K562 (cell line): Measurements from ENCODE around the gene KLK1.

Experiments used
- CHD2 ChIP-seq: IDR thresholded peaks from 2 replicates; pipeline ENCODE4 v1.6.1; 2011; ENCODE audit warnings: low read depth, low read length
- HMG20B ChIP-seq: fragments of 250-450 bp; sonication (Bioruptor Pico); IDR thresholded peaks from 2 replicates; pipeline ENCODE4 v1.5.0; 2021; ENCODE audit warnings: mild to moderate bottlenecking
- MCM2 ChIP-seq: fragments of 450-650 bp; IDR thresholded peaks from 2 replicates; pipeline ENCODE4 v1.6.1; 2017; ENCODE audit warnings: low read depth, mild to moderate bottlenecking
- RBM39 ChIP-seq: fragments of 200-400 bp; formaldehyde crosslinking; optimal IDR thresholded peaks from 2 replicates; pipeline ENCODE3; 2018; ENCODE audit warnings: low read depth, low read length
- ZEB2 ChIP-seq: fragments of 450-650 bp; IDR thresholded peaks from 2 replicates; pipeline ENCODE4 v1.6.1; 2016
- ZNF174 ChIP-seq: fragments of 250-450 bp; sonication (Bioruptor Pico); IDR thresholded peaks from 2 replicates; pipeline ENCODE4 v1.4.0; 2020; ENCODE audit warnings: mild to moderate bottlenecking
- TF ChIP-seq, protein P1 (sequence below): sonication (generic); formaldehyde crosslinking; IDR thresholded peaks from 2 replicates; pipeline ENCODE4 v1.8.0; 2022; ENCODE audit warnings: missing genetic modification reagents, mild to moderate bottlenecking, moderate library complexity, borderline replicate concordance
- TF ChIP-seq, protein P2 (sequence below), 3 experiments: IDR thresholded peaks in 2 of 3; conservative IDR thresholded peaks in 1 of 3; 2 replicates each; pipeline ENCODE4 v1.5.1; 2011 to 2012; ENCODE audit warnings: low read length in 3 of 3, mild to moderate bottlenecking in 3 of 3, control low read depth in 2 of 3, improper control_type of control experiment in 1 of 3, inconsistent platforms in 1 of 3, low read depth in 1 of 3, mixed read lengths in 1 of 3, moderate library complexity in 1 of 3; ENCODE audit not compliant: insufficient read depth in 2 of 3

DNA sequence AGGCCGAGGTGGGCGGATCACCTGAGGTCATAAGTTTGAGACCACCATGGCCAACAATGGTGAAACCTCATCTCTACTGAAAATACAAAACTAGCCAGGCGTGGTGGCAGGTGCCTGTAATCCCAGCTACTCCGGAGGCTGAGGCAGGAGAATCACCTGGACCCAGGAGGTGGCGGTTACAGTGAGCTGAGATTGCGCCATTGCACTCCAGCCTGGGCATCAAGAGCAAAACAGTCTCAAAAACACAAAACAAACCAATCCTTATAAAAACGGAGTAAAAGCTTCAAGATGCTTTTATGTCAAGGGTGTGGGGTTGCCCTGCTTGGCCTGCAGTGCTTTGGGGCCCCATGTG lies 26.2 kb downstream of the KLK1 start:
- TF ChIP-seq, protein P1, sequence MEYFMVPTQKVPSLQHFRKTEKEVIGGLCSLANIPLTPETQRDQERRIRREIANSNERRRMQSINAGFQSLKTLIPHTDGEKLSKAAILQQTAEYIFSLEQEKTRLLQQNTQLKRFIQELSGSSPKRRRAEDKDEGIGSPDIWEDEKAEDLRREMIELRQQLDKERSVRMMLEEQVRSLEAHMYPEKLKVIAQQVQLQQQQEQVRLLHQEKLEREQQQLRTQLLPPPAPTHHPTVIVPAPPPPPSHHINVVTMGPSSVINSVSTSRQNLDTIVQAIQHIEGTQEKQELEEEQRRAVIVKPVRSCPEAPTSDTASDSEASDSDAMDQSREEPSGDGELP (CRISPR knock-in tag), result no peak
- TF ChIP-seq, protein P2, sequence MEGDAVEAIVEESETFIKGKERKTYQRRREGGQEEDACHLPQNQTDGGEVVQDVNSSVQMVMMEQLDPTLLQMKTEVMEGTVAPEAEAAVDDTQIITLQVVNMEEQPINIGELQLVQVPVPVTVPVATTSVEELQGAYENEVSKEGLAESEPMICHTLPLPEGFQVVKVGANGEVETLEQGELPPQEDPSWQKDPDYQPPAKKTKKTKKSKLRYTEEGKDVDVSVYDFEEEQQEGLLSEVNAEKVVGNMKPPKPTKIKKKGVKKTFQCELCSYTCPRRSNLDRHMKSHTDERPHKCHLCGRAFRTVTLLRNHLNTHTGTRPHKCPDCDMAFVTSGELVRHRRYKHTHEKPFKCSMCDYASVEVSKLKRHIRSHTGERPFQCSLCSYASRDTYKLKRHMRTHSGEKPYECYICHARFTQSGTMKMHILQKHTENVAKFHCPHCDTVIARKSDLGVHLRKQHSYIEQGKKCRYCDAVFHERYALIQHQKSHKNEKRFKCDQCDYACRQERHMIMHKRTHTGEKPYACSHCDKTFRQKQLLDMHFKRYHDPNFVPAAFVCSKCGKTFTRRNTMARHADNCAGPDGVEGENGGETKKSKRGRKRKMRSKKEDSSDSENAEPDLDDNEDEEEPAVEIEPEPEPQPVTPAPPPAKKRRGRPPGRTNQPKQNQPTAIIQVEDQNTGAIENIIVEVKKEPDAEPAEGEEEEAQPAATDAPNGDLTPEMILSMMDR (IDR thresholded peaks at IDR 0.05 in 2 of 3, conservative IDR thresholded peaks at IDR 0.05 in 1 of 3; ENCODE audit: insufficient read depth in 2 of 3, low read depth in 1 of 3, low read length in 3 of 3), result no peak
- TF ChIP-seq MCM2 (no peak), ZNF174 (CRISPR knock-in tag) (no peak), HMG20B (CRISPR knock-in tag) (no peak), RBM39 (no peak), CHD2 (no peak), ZEB2 (no peak)
